Hematopoietic multipotent progenitor cell treated with erythropoietin and hydrocortisone succinate and interleukin-3 and kit ligand, for 6 days (in vitro differentiated cells): ENCODE results near the gene IFITM5.
"Not testable (repeated sequence)": the region's sequence is repeated elsewhere in the genome, so short reads cannot be mapped to it uniquely, and the experiment has no call there.

ENCODE experiments used
- DNase-seq: peaks from one replicate; pipeline ENCODE4 v3.0.0-alpha.2; 2015

The IFITM5 gene

GRCh38 chr11:299081-299891 is at the start of gene IFITM5:
TSS of gene IFITM5 (minus strand) at chr11:299526. CDS start at chr11:299490, 36 bp downstream.
- DNase-seq, result no peak

GRCh38 chr11:346529-346928 is 47.2 kb upstream of the IFITM5 start:
- no peak for DNase-seq

GRCh38 chr11:344836-345578 is 45.7 kb upstream of the IFITM5 start:
- DNase-seq, result peak; percentile 57

- DNase-seq, result no peak
Observed at GRCh38 chr11:342328-342727, 43.0 kb upstream of the IFITM5 start.

- no peak for DNase-seq
Observed at GRCh38 chr11:340539-341512, 41.5 kb upstream of the IFITM5 start.

- no peak for DNase-seq
Observed at GRCh38 chr11:339963-340362, 40.6 kb upstream of the IFITM5 start.

GRCh38 chr11:337711-338110 is 38.4 kb upstream of the IFITM5 start:
- no peak for DNase-seq

GRCh38 chr11:336659-337198 is 37.4 kb upstream of the IFITM5 start:
- no peak for DNase-seq

- peak; percentile 23 for DNase-seq
Observed at GRCh38 chr11:335779-336658, 36.7 kb upstream of the IFITM5 start.

- DNase-seq, result no peak
Observed at GRCh38 chr11:334264-334994, 35.1 kb upstream of the IFITM5 start.

- not testable (repeated sequence) for DNase-seq
Observed at GRCh38 chr11:333616-334263, 34.4 kb upstream of the IFITM5 start.

GRCh38 chr11:332651-333480 is 33.5 kb upstream of the IFITM5 start:
- DNase-seq, result no peak

GRCh38 chr11:331358-332060 is 32.2 kb upstream of the IFITM5 start:
- DNase-seq, result no peak

GRCh38 chr11:330694-331357 is 31.5 kb upstream of the IFITM5 start:
- DNase-seq, result no peak

GRCh38 chr11:330307-330693 is 31.0 kb upstream of the IFITM5 start:
- no peak for DNase-seq

GRCh38 chr11:329886-330253 is 30.5 kb upstream of the IFITM5 start:
- DNase-seq, result no peak

- DNase-seq, result not testable (repeated sequence)
Observed at GRCh38 chr11:328516-329100, 29.3 kb upstream of the IFITM5 start.

GRCh38 chr11:328012-328411 is 28.7 kb upstream of the IFITM5 start:
- no peak for DNase-seq
